ENCODE measurements around the gene PODXL2. TPM values are rescaled to one million over a fixed set of nuclear protein-coding genes. Genes with fewer than 3 reads are reported as not detected.

Gene PODXL2
- total and polyA plus RNA-seq, 2 experiments from 2014 or later, result 18.4 to 57.6 TPM

- H3K36me3 Mint-ChIP-seq (ENCODE audit: low read depth), result peaks cover 95% of the 10 kb centered on the region
These were observed 21.9 kb upstream of the PODXL2 start for GRCh38 chr3:127606981-127607595.

More at GRCh38 chr3:127606981-127607595, 21.9 kb upstream of the PODXL2 start:
- H3K36me3 ChIP-seq (ENCODE audit: insufficient read depth), result peaks cover 68% of the 10 kb centered on the region
- no peak overlapping the region for H3K27ac Mint-ChIP-seq
- H3F3A ChIP-seq (replicated peaks; ENCODE audit: low read depth), result no peaks in the 10 kb centered on the region
- no peaks in the 10 kb centered on the region for H3K9me2 ChIP-seq (ENCODE audit: insufficient read depth)
- peaks cover 32% of the 10 kb centered on the region for H4K20me1 ChIP-seq (replicated peaks; ENCODE audit: insufficient read depth)
- no peak overlapping the region for H3K4me2 ChIP-seq
- DNase-seq (ENCODE audit: low spot score), result no peak
- H3K27me3 ChIP-seq (ENCODE audit: insufficient read depth), result no peaks in the 10 kb centered on the region
- no peak for ATAC-seq
- H3K4me3 ChIP-seq, result no peak overlapping the region
- peaks cover 1% of the 10 kb centered on the region for H3K27me3 Mint-ChIP-seq (ENCODE audit: insufficient read depth, low read depth, poor library complexity)
- no peak overlapping the region for H3K27ac ChIP-seq (ENCODE audit: low read depth)
- no peak for TF ChIP-seq POLR2AphosphoS5 (IDR thresholded peaks at IDR 0.05; ENCODE audit: low read depth)
- TF ChIP-seq EZH2 (IDR thresholded peaks at IDR 0.05; ENCODE audit: low read depth, unreplicated experiment), result no peak
- no peak for TF ChIP-seq REST (IDR thresholded peaks at IDR 0.05; ENCODE audit: unreplicated experiment)
- no peak for TF ChIP-seq STAT1 (IDR thresholded peaks at IDR 0.05; ENCODE audit: unreplicated experiment)
- TF ChIP-seq ETS1 (IDR thresholded peaks at IDR 0.05), result no peak
- no peak for TF ChIP-seq EZH2phosphoT487 (IDR thresholded peaks at IDR 0.05; ENCODE audit: unreplicated experiment)
- no peak for TF ChIP-seq ZNF462 (CRISPR knock-in tag; IDR thresholded peaks at IDR 0.05)
- no peak for TF ChIP-seq NANOG (IDR thresholded peaks at IDR 0.05; ENCODE audit: borderline replicate concordance)
- TF ChIP-seq JUNB (IDR thresholded peaks at IDR 0.05; ENCODE audit: unreplicated experiment), result no peak
- TF ChIP-seq CREB1 (CRISPR knock-in tag; IDR thresholded peaks at IDR 0.05; ENCODE audit: low read depth), result no peak
- peaks cover 41% of the 10 kb centered on the region for H3K79me2 ChIP-seq (replicated peaks; ENCODE audit: insufficient read depth)
- H3K4me1 Mint-ChIP-seq, result peaks cover 7% of the 10 kb centered on the region
- no peaks in the 10 kb centered on the region for H3K4me1 ChIP-seq (ENCODE audit: insufficient read depth)
- H2AFZ ChIP-seq, result no peak overlapping the region
- H3K9me3 Mint-ChIP-seq, result no peaks in the 10 kb centered on the region
- H3K4me3 Mint-ChIP-seq, result no peak overlapping the region
